GM18951 (cell line): ENCODE measurements around the gene TEX51.

Experiments used
- POLR2A ChIP-seq: IDR thresholded peaks from 4 replicates; pipeline ENCODE4 v1.6.1; 2011; ENCODE audit warnings: mild to moderate bottlenecking; ENCODE audit not compliant: insufficient read length, insufficient read depth; ENCODE audit errors: extremely low read depth
- in situ Hi-C: fragments of 300-500 bp; cut with MboI; formaldehyde crosslinking; loops from one replicate; pipeline ENCODE4 v1.12.0; 2022; ENCODE audit warnings: low sequenced_read_pairs, mixed read lengths, inconsistent platforms; ENCODE audit not compliant: unreplicated experiment

Gene TEX51

GRCh38 chr2:126862730-126863129, 36.0 kb upstream of the TEX51 start:
- no peak for TF ChIP-seq POLR2A
- in situ Hi-C loops = no loop called here

DNA sequence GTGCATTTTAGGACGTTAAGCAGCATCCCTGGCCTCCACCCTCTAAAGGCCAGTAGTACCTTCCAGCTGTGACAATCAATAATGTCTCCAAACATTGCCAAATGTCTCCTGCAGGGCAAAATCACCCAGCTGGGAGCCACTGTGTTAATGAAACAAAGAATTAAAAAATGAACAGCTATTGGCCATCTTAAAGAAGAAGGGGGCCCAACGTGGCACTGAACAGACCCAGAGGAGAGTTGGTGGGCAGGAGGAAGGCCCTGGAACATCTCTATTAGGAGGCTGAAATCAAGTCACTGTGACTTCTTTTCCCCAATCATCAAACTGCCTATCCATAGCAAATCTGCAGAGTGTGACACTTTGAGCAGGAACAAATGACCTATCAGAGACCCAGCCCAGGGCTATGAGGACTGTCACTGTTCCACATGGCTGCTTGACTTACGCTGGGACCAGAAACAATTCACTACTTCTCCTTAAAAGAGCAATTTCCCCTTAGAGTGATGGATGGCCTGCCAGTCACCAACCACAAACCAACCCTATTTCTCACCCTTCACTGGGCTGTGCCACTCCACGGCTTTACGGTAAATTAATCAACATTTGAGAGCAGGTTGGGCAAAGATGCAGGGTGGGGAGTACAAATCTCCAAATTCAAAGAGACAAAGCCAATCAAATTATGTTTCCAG, 35.2 kb upstream of the TEX51 start:
- in situ Hi-C loops = no loop called here
- TF ChIP-seq POLR2A = no peak

DNA sequence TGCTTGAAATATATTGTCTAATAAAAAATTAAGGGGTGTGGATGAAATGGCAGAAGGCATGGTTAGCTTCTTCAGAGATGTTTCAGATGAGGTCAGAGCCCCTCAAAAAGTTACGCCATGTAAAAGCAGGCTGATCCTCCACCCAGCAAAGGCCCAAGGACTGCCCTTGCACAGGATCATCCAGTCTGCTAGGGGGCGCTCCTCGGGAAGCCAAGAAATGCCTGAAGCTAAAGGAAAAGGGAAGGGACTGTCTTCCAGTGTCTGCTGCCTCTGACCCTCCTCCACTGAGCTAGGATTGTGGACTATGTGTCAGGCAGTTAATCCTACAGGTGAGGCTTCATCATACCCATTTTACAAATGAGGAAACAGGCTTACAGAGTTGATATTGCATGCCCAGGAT, 33.8 kb upstream of the TEX51 start:
- in situ Hi-C loops = no loop called here
- no peak for TF ChIP-seq POLR2A

- in situ Hi-C loops = no loop called here
- TF ChIP-seq POLR2A = no peak
Measured at GRCh38 chr2:126866451-126866850, 32.2 kb upstream of the TEX51 start.

DNA sequence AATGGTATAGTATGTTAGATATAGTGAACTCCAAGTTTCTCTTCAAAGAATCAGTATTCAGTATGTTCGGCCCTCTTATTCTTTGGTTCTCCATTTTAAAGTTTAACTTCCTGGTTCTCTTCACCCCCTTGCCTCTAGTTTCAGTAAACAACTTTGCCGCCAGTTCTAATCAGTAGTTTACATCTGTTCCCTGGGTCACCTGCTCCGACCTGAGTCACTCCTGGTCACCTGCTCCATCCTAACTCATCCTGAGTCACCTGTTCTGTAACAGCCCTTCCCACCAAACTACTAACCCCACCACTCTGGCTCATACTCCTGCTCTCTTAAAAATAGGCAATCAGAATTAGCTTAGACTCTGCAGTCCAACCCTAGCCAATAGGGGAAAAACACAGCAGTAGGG, 23.7 kb upstream of the TEX51 start:
- TF ChIP-seq POLR2A = no peak
- in situ Hi-C loops = no loop called here

DNA sequence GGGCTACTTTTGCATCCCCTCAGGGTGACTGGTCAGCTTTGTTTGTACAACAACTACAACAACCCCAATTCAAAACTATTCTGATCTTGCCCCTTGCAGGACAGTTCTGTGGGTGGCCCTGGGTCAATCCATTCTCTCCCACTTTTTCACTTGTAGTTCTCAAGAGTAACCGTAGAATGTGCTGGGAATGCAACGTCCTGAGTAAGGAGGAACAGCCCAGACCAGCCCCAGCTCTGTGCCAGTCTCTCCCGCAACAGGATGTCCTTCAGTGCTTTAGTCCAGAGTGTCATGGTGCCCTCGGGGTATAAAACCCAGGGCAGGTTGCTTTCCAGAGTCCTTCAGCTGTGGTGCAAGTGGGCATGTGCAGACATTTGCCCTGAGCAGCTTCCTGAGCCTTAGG, 22.1 kb upstream of the TEX51 start:
- in situ Hi-C loops = no loop called here
- TF ChIP-seq POLR2A = no peak

GRCh38 chr2:126877041-126877440, 21.6 kb upstream of the TEX51 start:
- in situ Hi-C loops = no loop called here
- TF ChIP-seq POLR2A = no peak

DNA sequence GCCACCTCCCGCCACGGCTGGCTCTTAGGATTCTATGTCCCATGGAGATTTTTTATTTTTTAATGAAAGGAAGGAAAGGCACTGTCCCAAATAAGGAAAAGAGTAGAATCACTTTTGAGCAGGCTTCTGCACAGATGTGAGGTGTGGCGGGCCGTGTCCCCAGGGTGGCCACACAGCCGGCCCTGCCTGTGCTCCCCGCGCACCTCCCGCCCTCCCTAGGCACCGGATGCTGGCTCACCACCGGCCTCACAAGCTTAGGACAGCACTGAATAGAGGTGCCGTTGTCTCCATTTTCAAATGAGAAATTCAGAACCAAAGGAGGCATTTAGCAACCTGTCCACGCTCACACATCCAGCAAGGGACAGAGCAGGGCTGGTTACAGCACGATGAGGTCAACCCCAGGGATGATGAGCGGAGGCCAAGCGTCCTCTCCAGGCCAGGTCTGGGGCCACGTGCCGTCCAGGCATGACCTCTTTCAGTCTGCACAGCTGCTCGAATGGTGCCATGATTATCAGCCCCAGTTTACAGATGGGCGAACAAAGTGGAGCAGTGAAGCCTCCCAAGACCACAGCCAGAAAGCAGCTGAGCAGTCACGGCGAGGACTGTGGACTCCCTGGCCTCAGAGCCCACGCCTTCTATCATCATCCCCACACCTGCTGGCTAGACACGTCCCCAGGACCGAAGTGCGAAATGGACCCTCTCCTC, 20.7 kb upstream of the TEX51 start:
- TF ChIP-seq POLR2A = no peak
- in situ Hi-C loops = no loop called here

- in situ Hi-C loops = no loop called here
- TF ChIP-seq POLR2A = no peak
Measured at GRCh38 chr2:126878601-126879000, 20.1 kb upstream of the TEX51 start.

- TF ChIP-seq POLR2A = no peak
- in situ Hi-C loops = no loop called here
Measured at GRCh38 chr2:126879348-126880298, 19.1 kb upstream of the TEX51 start.

DNA sequence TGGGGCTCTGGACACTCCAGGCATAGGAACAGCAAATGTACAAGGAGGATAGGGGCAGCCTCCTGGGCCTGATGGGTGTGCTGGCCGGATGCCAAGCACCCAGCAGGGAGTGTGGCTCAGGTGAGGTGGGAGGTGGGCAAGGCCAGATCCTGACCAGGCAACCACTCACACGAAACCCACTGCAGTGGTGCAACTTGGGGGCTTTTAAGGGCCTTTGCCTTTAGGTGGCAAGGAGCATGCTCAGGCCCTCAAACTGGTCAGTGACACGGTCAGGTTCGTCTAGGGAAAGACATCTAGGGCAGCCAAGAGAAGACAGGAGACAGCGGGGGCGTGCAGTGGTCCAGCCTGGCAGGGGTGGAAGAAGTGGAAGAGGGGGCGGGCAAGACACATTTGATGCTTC, 18.4 kb upstream of the TEX51 start:
- no peak for TF ChIP-seq POLR2A
- in situ Hi-C loops = no loop called here

- TF ChIP-seq POLR2A = no peak
Measured at GRCh38 chr2:126880817-126881216, 17.9 kb upstream of the TEX51 start.

GRCh38 chr2:126881591-126881990, 17.1 kb upstream of the TEX51 start:
- in situ Hi-C loops = no loop called here

More at GRCh38 chr2:126880817-126881216, 17.9 kb upstream of the TEX51 start:
- in situ Hi-C loops = no loop called here

More at GRCh38 chr2:126881591-126881990, 17.1 kb upstream of the TEX51 start:
- no peak for TF ChIP-seq POLR2A
